GM12878 (cell line): ENCODE data around the gene CTIF. TPM values are rescaled to one million over a fixed set of nuclear protein-coding genes. Genes with fewer than 3 reads are reported as not detected.

ENCODE experiments used
- ATAC-seq: fragments of 200-7000 bp; cut with Tn5 transposase; 3 replicates; pipeline ENCODE4 v1.9.1; 2020; ENCODE audit warnings: mild to moderate bottlenecking, moderate library complexity
- BruUV-seq: library from RNA; stranded (reverse); fragments of 400-500 nt; replicated peaks from 2 replicates; lab custom pipeline; 2021; lab: Mats Ljungman, UMichigan
- CTCF ChIA-PET: fragments of 300-600 bp; sonication (Branson Sonifier 250); formaldehyde crosslinking; extraction: SDS; loops from one replicate; lab custom pipeline; 2021; ENCODE audit warnings: inconsistent platforms; lab: Yijun Ruan, JAX
- POLR2A ChIA-PET: fragments of 350-600 bp; formaldehyde crosslinking; extraction: SDS; loops from one replicate; lab custom pipeline; 2021; ENCODE audit warnings: inconsistent platforms; lab: Charles Lee
- RAD21 ChIA-PET: fragments of 300-600 bp; sonication (Branson Sonifier 250); formaldehyde crosslinking; loops from one replicate; lab custom pipeline; 2023; ENCODE audit warnings: antibody characterized with exemption; ENCODE audit not compliant: unreplicated experiment; lab: Charles Lee
- SMC1A ChIA-PET: fragments of 300-600 bp; sonication (Branson Sonifier 250); formaldehyde crosslinking; loops from one replicate; lab custom pipeline; 2023; ENCODE audit not compliant: unreplicated experiment, uncharacterized antibody; lab: Charles Lee
- DNase-seq: peaks from one replicate; pipeline ENCODE4 v3.0.0-alpha.2; 2011; ENCODE audit warnings: low read depth, low spot score
- FAIRE-seq: peaks from 3 replicates; lab custom pipeline; 2011; peaks lifted over from hg19 to GRCh38; lab: Jason Lieb, UNC
- H2AFZ ChIP-seq: 2 replicates; pipeline ENCODE4 v1.6.0; 2011; ENCODE audit warnings: low read depth, low read length, control low read depth; ENCODE audit not compliant: control insufficient read depth
- H3K27ac ChIP-seq: 2 replicates; pipeline ENCODE4 v1.5.1; 2011; ENCODE audit warnings: control low read depth; ENCODE audit not compliant: control insufficient read depth, insufficient read depth
- H3K27me3 ChIP-seq, 2 experiments: replicated peaks in 1 of 2; 2 replicates each; pipeline versions ENCODE4 v1.6.0 to v1.6.1; 2011; ENCODE audit warnings: low read length in 1 of 2; ENCODE audit not compliant: control insufficient read depth in 2 of 2, insufficient read depth in 2 of 2
- H3K36me3 ChIP-seq, 2 experiments: 2 replicates each; pipeline ENCODE4 v1.5.1; 2011; ENCODE audit warnings: low read length in 1 of 2; ENCODE audit not compliant: control insufficient read depth in 2 of 2, insufficient read depth in 2 of 2
- H3K4me1 ChIP-seq: 2 replicates; pipeline ENCODE4 v1.6.1; 2011; ENCODE audit warnings: mild to moderate bottlenecking, low read length, moderate library complexity, mixed read lengths; ENCODE audit not compliant: control insufficient read depth, insufficient read depth
- H3K4me2 ChIP-seq: 2 replicates; pipeline ENCODE4 v1.6.0; 2011; ENCODE audit warnings: control low read depth; ENCODE audit not compliant: control insufficient read depth, insufficient read depth
- H3K4me3 ChIP-seq: fragments of 200-600 bp; sonication (generic); 2 replicates; pipeline ENCODE4 v1.5.1; 2016
- H3K79me2 ChIP-seq: 2 replicates; pipeline ENCODE4 v1.6.0; 2011; ENCODE audit warnings: low read length; ENCODE audit not compliant: control insufficient read depth, insufficient read depth
- H3K9ac ChIP-seq: 2 replicates; pipeline ENCODE4 v1.8.0; 2011; ENCODE audit warnings: low read length, control low read depth, mixed read lengths; ENCODE audit not compliant: control insufficient read depth, insufficient read depth
- H3K9me3 ChIP-seq: replicated peaks from 3 replicates; pipeline ENCODE4 v1.5.1; 2011; ENCODE audit warnings: mild to moderate bottlenecking, low read length; ENCODE audit not compliant: control insufficient read depth, insufficient read depth
- H4K20me1 ChIP-seq: 2 replicates; pipeline ENCODE4 v1.6.0; 2011; ENCODE audit not compliant: control insufficient read depth, insufficient read depth
- ATF7 ChIP-seq: fragments of 450-650 bp; IDR thresholded peaks from 2 replicates; pipeline ENCODE4 v1.6.1; 2016; ENCODE audit warnings: low read depth, mild to moderate bottlenecking
- JUND ChIP-seq: IDR thresholded peaks from 2 replicates; pipeline ENCODE4 v1.6.1; 2012; ENCODE audit warnings: low read depth, mild to moderate bottlenecking, low read length, improper control_type of control experiment, moderate library complexity
- MXI1 ChIP-seq: fragments of 150-350 bp; IDR thresholded peaks from 2 replicates; pipeline ENCODE4 v1.6.1; 2011; ENCODE audit warnings: low read depth, mild to moderate bottlenecking, inconsistent platforms, low read length, improper control_type of control experiment
- NR2C1 ChIP-seq: fragments of 450-650 bp; IDR thresholded peaks from 2 replicates; pipeline ENCODE4 v1.6.1; 2017; ENCODE audit warnings: antibody characterized with exemption, mild to moderate bottlenecking, moderate library complexity
- NR2C2 ChIP-seq: IDR thresholded peaks from 2 replicates; pipeline ENCODE4 v1.6.1; 2011; ENCODE audit warnings: borderline replicate concordance, low read depth; ENCODE audit not compliant: control insufficient read depth, insufficient read length
- RUNX3 ChIP-seq: IDR thresholded peaks from 2 replicates; pipeline ENCODE4 v1.6.1; 2012; ENCODE audit warnings: low read length, inconsistent platforms
- SPI1 ChIP-seq: IDR thresholded peaks from 2 replicates; pipeline ENCODE4 v1.6.1; 2011; ENCODE audit warnings: low read depth, mild to moderate bottlenecking, low read length, moderate library complexity, borderline replicate concordance; ENCODE audit not compliant: insufficient read depth
- TARDBP ChIP-seq: IDR thresholded peaks from 2 replicates; pipeline ENCODE4 v1.6.1; 2016; ENCODE audit warnings: borderline replicate concordance
- ZNF217 ChIP-seq: fragments of 450-650 bp; IDR thresholded peaks from 2 replicates; pipeline ENCODE4 v1.6.1; 2017; ENCODE audit warnings: antibody characterized with exemption, mild to moderate bottlenecking
- WGBS: methylation state at CpG from one replicate; pipeline ENCODE4 v1.1.6; 2016; ENCODE audit warnings: low lambda C conversion rate; ENCODE audit not compliant: insufficient replicate concordance, insufficient coverage; ENCODE audit errors: missing lambda C conversion rate; 5-methylcytosine and 5-hydroxymethylcytosine counted together
- in situ Hi-C: fragments of 300-500 bp; cut with MboI; formaldehyde crosslinking; loops from 9 replicates; pipeline ENCODE4 v1.14.3; 2018; ENCODE audit warnings: mixed read lengths
- intact Hi-C: fragments of 100-400 bp; cut with micrococcal nuclease; formaldehyde crosslinking; loops from one replicate; pipeline ENCODE4 v1.14.2; 2022; ENCODE audit not compliant: unreplicated experiment
- polyA plus RNA-seq, 11 experiments: library from polyadenylated mRNA; depleted of rRNA in 4 of 11; unstranded in 6 of 11; stranded (reverse) in 5 of 11; fragments of >200 nt; fragmentation: Nextera tagmentation in 4 of 11; fragmentation: Illumina TruSeq in 1 of 11; extraction: Ambion mirVana in 4 of 11; extraction: Trizol in 1 of 11; gene quantifications; 1 replicate in 1 of 11; 2 replicates in 10 of 11; pipeline versions ENCODE4 v1.2.1 to v1.2.3, GENCODE V29; 2011 to 2016; ENCODE audit warnings: inconsistent platforms in 2 of 11, missing spikeins in 2 of 11, low read depth in 1 of 11
- total RNA-seq, 4 experiments: library from RNA; depleted of rRNA in 3 of 4; stranded (reverse); fragments of >200 nt in 3 of 4; fragmentation: Illumina TruSeq in 1 of 4; extraction: Trizol in 1 of 4; gene quantifications; 2 replicates each; pipeline versions ENCODE4 v1.2.1 to v1.2.3, GENCODE V29; 2013 to 2021

CTIF gene
- total and polyA plus RNA-seq, 10 of the 15 experiments (the other 5 are each of a cell fraction or from before 2014, with no cell fraction given) = 0.06 to 11.6 (median 2.5) TPM

- Histone ChIP-seq H3K4me3 (no peak overlapping the region), H3K4me1 (no peaks in the 10 kb centered on the region), H3K79me2 (no peaks in the 10 kb centered on the region), H3K36me3 (no peaks in the 10 kb centered on the region), H3K4me2 (no peak overlapping the region), H3K9me3 (no peaks in the 10 kb centered on the region; the same call in 2 of the 3 replicates), H2AFZ (no peak overlapping the region), H3K27ac (no peak overlapping the region), H3K9ac (no peak overlapping the region), H3K27me3 (no peaks in the 10 kb centered on the region), H4K20me1 (no peaks in the 10 kb centered on the region)
- CTCF ChIA-PET = no interaction called here
- ATAC-seq (peak; percentile 30; the same call in 2 of the 3 replicates), DNase-seq (no peak), FAIRE-seq (no peak)
- intact Hi-C loops (no loop called here), in situ Hi-C loops (no loop called here)
- 93% methylated on average over 5 of the region's 5 CpGs for WGBS
- SMC1A ChIA-PET = interaction anchor here (0.6 kb wide), 1 partner anchor 680 kb away, joined by 3 read pairs; no protein-coding TSS in a partner anchor
- BruUV-seq = no TSS peak
- RAD21 ChIA-PET = interaction anchor here (0.6 to 1.8 kb wide), 2 partner anchors 8 to 51 kb away, joined by 4 to 6 read pairs; no protein-coding TSS in a partner anchor
- TF ChIP-seq SPI1 (no peak), RUNX3 (0 out of 2 replicates have a peak, but pooled peaks have one; percentile 23)
- POLR2A ChIA-PET = no interaction called here
These were observed 167.9 kb downstream of the CTIF start for GRCh38 chr18:48706731-48707130.

GRCh38 chr18:48707636-48708296 is 168.9 kb downstream of the CTIF start:
- no peak for FAIRE-seq
- no peaks in the 10 kb centered on the region; the same call in 2 of the 3 replicates for H3K9me3 ChIP-seq

More at GRCh38 chr18:48707636-48708296, 168.9 kb downstream of the CTIF start:
- no peaks in the 10 kb centered on the region for H3K79me2 ChIP-seq
- no peaks in the 10 kb centered on the region for H3K36me3 ChIP-seq
- ChIA-PET SMC1A (no interaction called here), RAD21 (interaction anchor here (1.8 kb wide), 1 partner anchor 9 kb away, joined by 6 read pairs; no protein-coding TSS in a partner anchor), CTCF (no interaction called here), POLR2A (no interaction called here)
- H3K4me2 ChIP-seq = no peak overlapping the region
- H4K20me1 ChIP-seq = no peaks in the 10 kb centered on the region
- DNase-seq (no peak), ATAC-seq (no peak)
- in situ Hi-C loops = no loop called here
- TF ChIP-seq MXI1 (no peak), NR2C2 (no peak), ZNF217 (no peak), NR2C1 (no peak), TARDBP (no peak), JUND (no peak), ATF7 (no peak)
- no peaks in the 10 kb centered on the region for H3K4me1 ChIP-seq
- WGBS = 72% methylated on average over 7 of the region's 7 CpGs
- intact Hi-C loops = no loop called here
- H2AFZ ChIP-seq = no peak overlapping the region
- H3K9ac ChIP-seq = no peak overlapping the region
- no peaks in the 10 kb centered on the region for H3K27me3 ChIP-seq
- no TSS peak for BruUV-seq
- no peak overlapping the region for H3K27ac ChIP-seq
- H3K4me3 ChIP-seq = no peak overlapping the region
